A673 (cell line): ENCODE measurements around the gene LAMB3. TPM values are rescaled to one million over a fixed set of nuclear protein-coding genes. Genes with fewer than 3 reads are reported as not detected.

Source experiments
- BruUV-seq: library from RNA; stranded (reverse); fragments of 400-500 nt; replicated peaks from 2 replicates; lab custom pipeline; 2021; lab: Mats Ljungman, UMichigan
- CTCF ChIA-PET: fragments of 300-600 bp; sonication (Branson Sonifier 250); formaldehyde crosslinking; loops from one replicate; lab custom pipeline; 2022; ENCODE audit warnings: antibody characterized with exemption; lab: Charles Lee
- POLR2A ChIA-PET: fragments of 300-600 bp; sonication (Branson Sonifier 250); formaldehyde crosslinking; loops from one replicate; lab custom pipeline; 2022; ENCODE audit warnings: antibody characterized with exemption; ENCODE audit not compliant: low non-redundant PET; lab: Charles Lee
- DNase-seq: peaks from one replicate; pipeline ENCODE4 v3.0.0-alpha.2; 2015; ENCODE audit warnings: low spot score
- H3K27ac ChIP-seq: fragments of 200-600 bp; sonication (generic); 2 replicates; pipeline ENCODE4 v1.5.1; 2016; ENCODE audit warnings: mixed run types, low read depth, mild to moderate bottlenecking, mixed read lengths, antibody characterized with exemption, low read length; ENCODE audit not compliant: poor library complexity, severe bottlenecking
- H3K27me3 ChIP-seq: fragments of 200-600 bp; sonication (generic); replicated peaks from 2 replicates; pipeline ENCODE4 v1.6.1; 2017; ENCODE audit warnings: mixed run types, low read depth, mild to moderate bottlenecking, mixed read lengths, antibody characterized with exemption, low read length; ENCODE audit not compliant: insufficient read depth, poor library complexity
- H3K36me3 ChIP-seq: fragments of 200-600 bp; sonication (generic); 2 replicates; pipeline ENCODE4 v1.6.1; 2016; ENCODE audit warnings: mixed run types, mild to moderate bottlenecking, mixed read lengths, antibody characterized with exemption, low read length; ENCODE audit not compliant: insufficient read depth, poor library complexity, severe bottlenecking
- H3K4me1 ChIP-seq: fragments of 200-600 bp; sonication (generic); 2 replicates; pipeline ENCODE4 v1.6.1; 2017; ENCODE audit warnings: mixed run types, mild to moderate bottlenecking, mixed read lengths, antibody characterized with exemption, low read length; ENCODE audit not compliant: insufficient read depth, poor library complexity, severe bottlenecking
- H3K4me3 ChIP-seq: fragments of 200-600 bp; sonication (generic); 2 replicates; pipeline ENCODE4 v1.5.1; 2016; ENCODE audit warnings: low read depth, mixed run types, mild to moderate bottlenecking, mixed read lengths, low read length; ENCODE audit not compliant: poor library complexity, severe bottlenecking
- H3K9me3 ChIP-seq: fragments of 200-600 bp; sonication (generic); 2 replicates; pipeline ENCODE4 v1.6.1; 2016; ENCODE audit warnings: mixed run types, low read depth, mild to moderate bottlenecking, mixed read lengths, antibody characterized with exemption, low read length; ENCODE audit not compliant: poor library complexity, severe bottlenecking
- CTCF ChIP-seq: fragments of 300-800, 200-600 bp; sonication (generic); conservative IDR thresholded peaks from 2 replicates; pipeline ENCODE4 v1.5.1; 2017; ENCODE audit warnings: low read depth, mild to moderate bottlenecking, antibody characterized with exemption, low read length, moderate library complexity, mixed read lengths
- EZH2 ChIP-seq: fragments of 200-600 bp; sonication (generic); IDR thresholded peaks from 2 replicates; pipeline ENCODE4 v1.6.1; 2017; ENCODE audit warnings: borderline replicate concordance, low read depth, mild to moderate bottlenecking, mixed read lengths, antibody characterized with exemption, low read length; ENCODE audit not compliant: poor library complexity, severe bottlenecking
- intact Hi-C: fragments of 100-400 bp; cut with micrococcal nuclease; formaldehyde crosslinking; loops from one replicate; pipeline ENCODE4 v1.10.0; 2022; ENCODE audit not compliant: unreplicated experiment
- total RNA-seq: library from RNA; stranded (reverse); gene quantifications from 2 replicates; pipeline ENCODE4 v1.2.3, GENCODE V29; 2021

LAMB3 gene
- total RNA-seq, 1 experiment from 2014 or later, result 12.7 TPM

- Histone ChIP-seq H3K4me3 (peak overlapping the region; percentile 64), H3K9me3 (no peaks in the 10 kb centered on the region), H3K4me1 (peaks cover 31% of the 10 kb centered on the region), H3K27ac (no peak overlapping the region), H3K27me3 (no peaks in the 10 kb centered on the region), H3K36me3 (no peaks in the 10 kb centered on the region)
- ChIA-PET POLR2A (no interaction called here), CTCF (interaction anchor here (0.7 to 1.4 kb wide), 2 partner anchors 9 to 42 kb away, joined by 3 read pairs; no protein-coding TSS in a partner anchor)
- BruUV-seq, result TSS peak; percentile 79
- TF ChIP-seq CTCF, result no peak
- no peak for TF ChIP-seq EZH2
- intact Hi-C loops, result no loop called here
- DNase-seq, result peak; percentile 29
These were observed 67.0 kb downstream of the LAMB3 start for GRCh38 chr1:209585197-209585596.

- Histone ChIP-seq H3K36me3 (no peaks in the 10 kb centered on the region), H3K4me3 (peak overlapping the region; percentile 64)
- no TSS peak for BruUV-seq
These were observed 68.0 kb downstream of the LAMB3 start for GRCh38 chr1:209584231-209584672.

GRCh38 chr1:209583408-209583807 is 68.8 kb downstream of the LAMB3 start, which contains the start of gene CAMK1G:
CAMK1G (plus strand) TSS chr1:209583714; CDS start chr1:209594984, 11,270 bp downstream.
- H3K36me3 ChIP-seq, result no peaks in the 10 kb centered on the region
- ChIA-PET CTCF (interaction anchor here (0.6 to 1.4 kb wide), 3 partner anchors 14 to 138 kb away, joined by 4 to 10 read pairs (median 5); no protein-coding TSS in a partner anchor), POLR2A (interaction anchor here (0.5 kb wide), 2 partner anchors 10 to 110 kb away, joined by 3 to 7 read pairs; no protein-coding TSS in a partner anchor)
- peaks cover 32% of the 10 kb centered on the region for H3K4me1 ChIP-seq
- intact Hi-C loops, result no loop called here
- TF ChIP-seq CTCF (no peak), EZH2 (no peak)
- no TSS peak for BruUV-seq
- DNase-seq, result peak; percentile 90
- H3K27me3 ChIP-seq, result no peaks in the 10 kb centered on the region
- no peaks in the 10 kb centered on the region for H3K9me3 ChIP-seq
- peak within 1 kb of the TSS; percentile 27 for H3K27ac ChIP-seq
- H3K4me3 ChIP-seq, result peak within 1 kb of the TSS; percentile 64

More at GRCh38 chr1:209584231-209584672, 68.0 kb downstream of the LAMB3 start:
- no peaks in the 10 kb centered on the region for H3K27me3 ChIP-seq
- peak; percentile 33 for DNase-seq
- TF ChIP-seq EZH2 (no peak), CTCF (no peak)
- intact Hi-C loops, result no loop called here
- peak overlapping the region; percentile 27 for H3K27ac ChIP-seq
- H3K9me3 ChIP-seq, result no peaks in the 10 kb centered on the region
- ChIA-PET CTCF (interaction anchor here (1.3 to 1.4 kb wide), 3 partner anchors 13 to 43 kb away, joined by 3 to 5 read pairs (median 4); no protein-coding TSS in a partner anchor), POLR2A (no interaction called here)
- peaks cover 32% of the 10 kb centered on the region for H3K4me1 ChIP-seq
